NCI-H2196 (cell line): Measurements from ENCODE around the gene PADI2.

Experiments used
- DNase-seq: peaks from one replicate; lab custom pipeline; 2025; ENCODE audit not compliant: unreplicated experiment; lab: John Stamatoyannopoulos, UW

PADI2 gene

DNA sequence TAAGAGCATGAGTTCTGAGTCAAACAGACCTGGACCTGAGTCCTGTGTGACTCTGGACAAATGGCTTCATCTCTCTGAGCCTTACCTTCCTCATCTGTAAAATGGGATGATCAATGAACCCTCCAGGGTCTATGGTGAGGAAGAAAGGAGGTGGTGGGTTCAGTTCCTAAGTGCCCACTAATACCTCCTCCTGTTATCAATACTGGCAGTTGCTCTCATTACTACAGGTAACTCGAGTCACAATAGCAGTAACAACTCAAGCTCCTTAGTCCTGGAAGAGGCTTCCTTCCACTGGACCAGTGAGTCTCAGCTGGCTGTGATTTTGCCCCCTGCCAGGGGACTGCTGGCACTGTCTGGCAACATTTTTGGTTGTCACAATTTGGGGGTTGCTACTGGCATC is 2.6 kb downstream of the PADI2 start:
- DNase-seq = no peak

DNA sequence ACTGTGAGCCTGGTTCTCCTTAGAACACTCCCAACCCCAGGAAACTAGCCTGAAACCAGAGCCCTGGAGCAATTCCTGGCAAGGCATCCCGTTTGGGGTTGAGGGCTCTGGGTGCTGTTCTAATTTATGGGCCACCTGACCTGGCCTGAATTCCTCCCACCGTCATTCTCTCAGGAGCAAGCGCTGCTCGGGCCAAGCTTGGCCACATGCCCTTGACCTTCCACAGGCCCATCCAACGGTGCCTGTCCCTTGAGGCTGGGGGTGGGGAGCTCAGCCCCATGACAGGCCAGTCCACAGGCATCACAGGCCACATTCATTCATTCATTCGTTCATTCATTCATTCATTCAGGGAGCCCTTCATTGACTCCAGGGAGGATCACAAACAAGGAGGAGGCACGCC is 5.3 kb downstream of the PADI2 start:
- peak; percentile 48 for DNase-seq

- no peak for DNase-seq
Observed at GRCh38 chr1:17112496-17113236, 6.6 kb downstream of the PADI2 start.

DNA sequence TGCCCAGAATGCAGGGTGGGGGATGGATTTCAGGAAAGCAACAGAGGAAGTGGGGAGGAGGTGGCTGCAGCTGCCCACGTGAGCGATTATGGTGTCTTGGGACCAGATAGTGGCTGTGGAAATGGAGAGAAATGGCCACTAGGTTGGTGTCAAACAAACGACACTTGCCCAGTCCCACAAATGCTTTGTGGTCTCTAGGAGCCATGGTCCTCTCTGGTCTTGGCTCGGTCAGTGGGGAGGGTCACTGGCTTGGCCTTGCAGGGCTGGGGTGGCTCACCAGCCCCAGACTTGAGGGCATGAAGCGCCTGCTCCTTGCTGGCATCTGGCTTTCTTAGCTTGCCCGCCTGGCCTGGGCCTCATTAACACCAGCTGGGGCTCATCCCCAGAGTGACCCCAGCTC is 7.2 kb downstream of the PADI2 start:
- no peak for DNase-seq

DNA sequence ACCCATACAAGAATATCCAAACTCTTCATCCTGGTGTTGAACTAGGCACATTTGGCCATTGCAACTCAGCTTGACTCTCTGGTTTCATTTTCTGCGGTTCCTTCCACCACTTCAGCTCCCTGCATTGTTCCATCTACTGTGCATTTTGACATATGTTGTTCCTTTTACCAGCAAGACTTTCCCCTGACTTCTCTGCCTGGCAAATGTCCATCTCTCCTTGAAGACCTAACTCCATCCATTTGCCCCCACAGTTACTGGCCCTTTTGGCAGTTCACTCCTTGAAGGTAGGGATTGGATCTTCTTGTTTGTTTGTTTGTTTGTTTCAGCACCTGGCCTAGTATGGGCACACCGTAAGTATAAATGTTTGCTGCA is 8.7 kb downstream of the PADI2 start:
- DNase-seq = no peak

DNA sequence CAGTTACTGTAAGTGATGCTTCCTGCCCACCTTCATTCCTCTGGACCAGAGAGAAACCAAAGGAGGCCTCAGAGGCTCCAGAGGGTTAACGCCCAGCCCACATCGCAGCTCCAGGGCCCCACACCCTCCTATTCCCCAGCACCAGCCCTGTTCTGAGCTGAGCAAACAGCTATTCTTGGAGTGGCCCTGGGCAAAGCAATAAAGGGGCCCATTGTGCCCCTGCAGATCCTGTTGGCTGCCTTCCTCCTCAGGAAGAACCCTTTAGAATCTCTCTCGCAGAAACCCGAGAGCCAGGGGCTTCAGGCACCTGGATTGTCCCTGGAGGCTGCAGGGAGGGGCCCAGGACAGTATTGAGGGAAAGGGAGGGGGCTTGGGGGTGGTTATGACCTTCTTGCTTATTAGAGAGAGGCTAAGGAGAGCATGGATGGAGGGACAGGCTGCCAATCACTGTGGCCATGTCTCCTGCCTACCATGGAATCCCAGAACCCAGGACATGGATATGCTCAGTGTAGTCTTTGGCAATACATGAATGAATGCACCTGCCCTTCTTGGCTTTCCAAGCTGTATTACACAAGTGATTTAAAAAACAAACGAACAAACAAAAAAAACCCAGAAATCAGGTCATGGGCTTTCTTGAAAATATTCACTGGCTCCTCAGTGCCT is 9.2 kb downstream of the PADI2 start:
- DNase-seq = peak; percentile 56

DNA sequence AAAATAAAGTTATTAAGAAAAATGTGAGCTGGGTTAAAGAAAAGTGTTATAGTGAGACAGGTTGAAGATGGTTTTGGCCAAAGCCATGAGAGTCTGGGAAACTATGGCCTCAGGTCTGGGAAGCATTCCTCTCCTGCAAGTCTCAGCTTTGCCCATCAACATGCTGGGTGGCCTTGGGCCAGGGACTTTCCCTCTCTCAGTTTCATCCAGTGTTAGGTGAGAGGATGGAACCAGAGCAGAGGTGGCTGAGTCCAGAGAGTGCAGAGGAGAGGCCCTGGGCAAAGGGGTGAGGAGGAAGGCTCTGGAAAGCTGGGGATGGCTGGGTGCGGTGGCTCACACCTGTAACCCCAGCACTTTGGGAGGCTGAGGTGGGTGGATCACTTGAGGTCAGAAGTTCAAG is 10.5 kb downstream of the PADI2 start:
- no peak for DNase-seq

DNA sequence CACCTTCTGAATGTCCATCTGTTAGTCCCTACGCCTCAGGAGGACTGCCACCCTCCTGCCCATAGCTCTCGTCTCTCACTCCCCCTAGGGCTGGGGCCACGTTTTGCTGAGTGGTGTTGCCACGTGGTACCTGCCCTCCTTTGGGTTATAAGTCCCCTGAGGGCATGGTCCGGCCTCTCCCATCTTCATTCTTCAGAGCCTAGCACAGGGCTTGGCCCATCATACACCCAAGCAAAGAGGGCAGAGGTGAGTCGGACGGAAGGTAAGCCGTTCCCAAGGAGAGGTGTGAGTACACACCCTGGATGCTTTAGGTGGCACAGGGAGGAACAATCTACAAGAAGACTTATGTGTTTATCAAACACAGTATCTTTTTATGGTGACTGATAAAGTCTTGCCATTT is 10.9 kb downstream of the PADI2 start:
- no peak for DNase-seq

- no peak for DNase-seq
Observed at GRCh38 chr1:17104782-17105181, 14.5 kb downstream of the PADI2 start.

- no peak for DNase-seq
Observed at GRCh38 chr1:17102232-17102631, 17.0 kb downstream of the PADI2 start.

DNA sequence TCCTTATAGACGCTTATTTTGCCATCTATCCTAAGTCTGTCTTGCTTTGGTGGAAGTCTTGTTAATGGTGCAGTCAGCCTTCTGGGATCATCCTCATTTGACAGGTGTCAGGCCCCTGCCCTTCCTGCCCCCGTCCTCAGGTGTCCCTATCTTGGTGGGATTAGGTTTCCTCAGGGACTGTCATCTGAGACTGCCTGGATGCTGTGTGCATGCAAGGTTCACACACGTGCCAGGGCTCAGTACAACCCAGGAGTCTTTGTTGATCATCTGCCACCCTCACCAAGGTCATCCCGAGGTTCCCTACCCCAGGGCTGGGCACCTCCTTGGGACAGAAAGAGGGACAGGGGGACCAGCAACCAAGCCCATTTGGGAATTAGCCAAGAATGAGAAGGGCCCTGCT is 18.0 kb downstream of the PADI2 start:
- DNase-seq = no peak

DNA sequence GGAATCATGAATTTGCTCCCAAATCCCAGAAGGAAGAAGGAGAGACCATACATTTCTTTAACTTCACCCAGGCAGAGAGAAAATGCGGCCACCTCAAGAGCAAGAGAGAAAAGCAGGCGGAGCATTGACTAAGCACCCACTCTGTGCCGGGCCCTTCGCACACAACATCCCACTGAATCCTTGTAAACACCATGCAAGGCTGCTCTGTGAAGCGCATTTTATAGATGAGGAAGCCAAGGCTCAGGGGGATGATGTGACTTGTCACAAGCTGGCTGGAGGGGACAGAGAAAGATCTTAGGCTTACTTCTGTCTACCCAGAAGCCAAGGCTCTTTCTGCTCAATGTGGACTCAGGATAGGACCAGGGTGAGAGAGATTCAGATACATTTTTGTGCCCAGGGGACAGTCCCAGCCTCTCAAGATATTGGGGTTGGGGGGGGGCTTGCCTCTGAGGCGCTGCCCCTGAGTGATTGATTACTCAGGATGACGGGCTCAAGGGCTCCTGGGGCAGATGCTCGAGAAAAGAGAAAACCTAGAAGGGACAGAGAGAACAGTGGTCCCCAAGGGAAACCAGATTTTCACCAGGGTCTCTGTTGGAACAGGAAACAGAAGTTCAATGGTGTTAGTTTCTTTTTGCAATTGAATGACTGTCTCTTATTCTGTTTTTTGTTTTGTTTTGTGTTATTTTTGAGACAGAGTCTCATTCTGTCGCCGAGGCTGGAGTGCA is 19.5 kb downstream of the PADI2 start:
- no peak for DNase-seq

DNA sequence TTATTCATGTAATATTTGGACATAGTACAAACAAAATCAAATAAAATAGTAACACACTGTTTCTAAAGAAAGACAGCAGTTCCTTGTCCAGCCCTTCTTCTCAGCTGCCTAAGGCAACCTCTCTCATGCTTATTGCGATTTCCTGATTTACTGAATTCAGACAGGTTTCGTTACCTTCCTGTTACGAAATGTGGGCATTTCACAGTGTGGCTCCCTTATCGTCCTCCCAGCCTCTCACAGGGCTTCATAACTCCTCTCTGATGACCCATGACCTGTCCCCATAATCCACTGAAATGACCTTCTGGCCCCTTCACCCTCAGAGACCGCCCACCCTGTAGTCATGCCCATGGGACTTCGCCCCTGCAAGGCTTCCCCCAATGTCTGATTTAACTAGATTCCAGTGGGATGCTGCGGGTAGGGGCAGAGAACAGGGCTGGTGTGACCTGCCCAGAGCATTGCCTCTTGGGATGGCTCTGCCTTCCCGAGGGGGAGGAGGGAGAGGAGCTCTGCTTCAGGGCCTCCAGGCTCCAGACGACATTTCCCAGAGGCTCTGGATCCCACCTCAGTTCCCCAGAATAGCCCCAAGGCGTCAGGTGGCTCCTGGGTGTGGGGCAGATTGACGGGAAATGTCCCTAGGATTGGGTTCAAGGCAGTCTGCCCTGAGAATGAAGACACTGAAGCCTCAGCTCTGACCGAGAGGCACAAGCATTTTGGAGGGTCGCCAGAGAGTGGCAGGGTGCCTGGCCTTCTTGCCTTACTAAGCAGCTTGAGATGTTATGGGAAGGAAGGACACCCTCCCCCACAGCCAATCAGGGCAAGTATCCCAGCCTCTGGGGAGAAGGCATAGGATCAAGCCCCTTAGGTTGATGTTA is 20.6 kb downstream of the PADI2 start:
- DNase-seq = no peak

- DNase-seq = no peak
Observed at GRCh38 chr1:17097787-17098186, 21.5 kb downstream of the PADI2 start.

DNA sequence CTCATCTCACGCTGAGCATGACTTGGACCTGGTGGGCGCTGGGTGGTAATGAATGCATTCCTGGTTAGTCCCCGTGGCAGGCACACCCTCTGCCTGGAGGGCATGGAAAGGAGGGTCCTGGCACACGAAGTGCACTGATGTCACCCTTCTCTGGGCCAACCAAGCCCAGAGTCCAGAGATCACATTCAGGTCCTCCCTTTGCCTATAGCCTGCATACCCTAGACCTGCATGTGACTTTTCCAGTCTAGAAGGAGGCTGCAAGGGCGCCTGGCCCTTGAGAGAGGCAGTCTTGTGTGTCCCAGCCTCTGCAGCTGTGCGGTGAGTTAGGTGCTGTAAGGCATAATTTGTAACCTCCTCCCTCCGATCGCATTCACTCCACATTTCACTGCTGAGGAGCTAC is 22.1 kb downstream of the PADI2 start:
- no peak for DNase-seq

GRCh38 chr1:17096584-17096983 is 22.7 kb downstream of the PADI2 start:
- DNase-seq = no peak

DNA sequence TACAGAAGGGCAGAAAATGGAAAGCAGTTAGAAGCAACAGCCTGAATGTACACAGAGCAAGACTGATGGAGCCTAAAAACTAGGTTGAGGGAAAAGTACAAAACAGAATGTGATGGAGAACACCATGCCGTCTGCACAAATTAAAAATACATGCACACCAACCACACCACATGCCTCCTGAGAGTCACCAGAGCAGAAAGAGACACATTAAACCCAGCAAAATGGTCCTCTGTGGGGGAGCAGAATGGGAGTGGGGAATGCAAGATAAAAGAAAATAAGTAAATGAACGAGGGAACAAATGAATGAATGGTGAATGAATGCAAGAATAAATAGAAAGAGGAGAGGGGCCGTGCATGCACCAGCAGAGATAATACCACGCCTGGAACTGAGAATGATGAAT is 24.1 kb downstream of the PADI2 start:
- DNase-seq = no peak

DNA sequence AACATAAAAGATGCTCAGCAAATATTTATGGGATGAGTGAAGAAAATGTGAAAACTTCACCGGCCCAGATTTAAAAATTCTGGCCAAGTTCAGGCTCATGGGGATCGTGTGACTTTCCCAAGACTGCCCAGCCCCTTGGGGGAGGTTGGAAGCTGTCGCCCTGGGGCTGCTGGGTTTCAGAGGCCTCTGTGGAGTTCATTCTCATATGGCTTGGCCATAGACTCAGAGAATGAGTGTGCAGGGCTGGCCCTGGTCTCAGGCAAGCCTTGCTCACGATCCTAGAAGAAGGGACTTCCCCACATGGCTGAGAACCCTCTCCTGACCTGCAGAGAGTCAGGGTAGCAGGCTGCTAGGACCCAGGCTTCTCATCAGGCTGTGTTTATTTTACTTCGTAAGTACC is 24.6 kb downstream of the PADI2 start:
- DNase-seq = no peak

- no peak for DNase-seq
Observed at GRCh38 chr1:17093822-17094393, 25.3 kb downstream of the PADI2 start.

DNA sequence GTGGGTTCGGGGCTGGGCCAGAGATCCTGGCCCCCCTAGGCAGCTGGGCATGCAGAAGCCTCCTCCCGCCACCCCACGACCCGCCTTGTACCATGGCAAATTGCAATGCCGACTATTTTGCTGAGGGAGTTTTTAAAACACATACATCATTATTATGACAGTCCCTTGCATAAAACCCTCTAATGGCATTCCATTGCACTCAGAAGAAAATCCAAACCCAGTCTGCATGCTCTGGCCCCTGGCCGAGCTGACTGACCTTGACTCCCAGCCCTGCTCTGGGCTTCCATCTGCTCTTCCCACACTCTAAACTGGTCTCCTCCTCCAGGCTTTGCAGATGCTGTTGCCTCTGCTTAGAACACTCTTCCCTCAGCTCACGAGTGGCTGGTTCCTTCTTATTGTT is 28.0 kb downstream of the PADI2 start:
- no peak for DNase-seq

DNA sequence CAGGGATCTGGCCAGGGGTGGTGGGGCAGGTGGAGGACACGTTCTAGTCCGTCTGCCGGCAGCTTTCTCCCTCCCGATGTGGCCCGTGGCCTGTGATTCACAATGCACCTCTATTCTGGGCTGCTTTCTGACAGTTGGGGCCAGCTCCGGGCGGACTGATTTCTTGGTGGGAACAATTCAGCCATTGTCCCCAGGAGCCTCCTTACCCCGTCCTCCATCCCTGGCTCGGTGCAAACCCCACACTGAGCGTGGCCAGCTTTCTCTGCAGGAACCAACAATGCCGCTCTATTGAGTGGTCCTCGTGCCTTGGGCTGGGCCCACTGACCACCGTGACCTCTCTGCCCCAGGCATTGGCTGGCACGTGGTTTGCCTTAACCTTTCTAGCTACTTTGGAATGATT is 29.7 kb downstream of the PADI2 start:
- DNase-seq = no peak
